H1 (cell line): ENCODE data around the gene TBPL2. TPM values are rescaled to one million over a fixed set of nuclear protein-coding genes. Genes with fewer than 3 reads are reported as not detected.

Source experiments
- NRF1 ChIP-seq: IDR thresholded peaks from 2 replicates; pipeline ENCODE4 v1.6.1; 2011; ENCODE audit warnings: mild to moderate bottlenecking, low read depth, low read length, improper control_type of control experiment
- SIX5 ChIP-seq: IDR thresholded peaks from 2 replicates; pipeline ENCODE4 v1.6.1; 2011; ENCODE audit warnings: mild to moderate bottlenecking, low read depth, low read length
- TBP ChIP-seq: IDR thresholded peaks from 2 replicates; pipeline ENCODE4 v1.6.1; 2011; ENCODE audit warnings: low read depth, low read length, improper control_type of control experiment
- TCF12 ChIP-seq: IDR thresholded peaks from 2 replicates; pipeline ENCODE4 v1.6.1; 2011; ENCODE audit warnings: low read depth, mild to moderate bottlenecking, low read length
- polyA plus RNA-seq, 7 experiments: library from polyadenylated mRNA; depleted of rRNA in 3 of 7; stranded (reverse) in 5 of 7; unstranded in 2 of 7; fragments of >200 nt in 5 of 7; fragments of 200-250 nt in 2 of 7; gene quantifications; 1 replicate in 5 of 7; 2 replicates in 1 of 7; 4 replicates in 1 of 7; pipeline versions ENCODE4 v1.2.1 to v1.2.3, GENCODE V29; 2011 to 2013; ENCODE audit warnings: missing spikeins in 2 of 7, mixed read lengths in 2 of 7
- total RNA-seq: library from RNA; stranded (reverse); fragmentation: NEBNext Ultra II Directional; extraction: Animal tissue kit (Norgen Biotek cat#: 25700); gene quantifications from 2 replicates; pipeline ENCODE4 v1.2.1, GENCODE V29; 2021
- TF ChIP-seq, protein P1 (sequence below): fragments of 300-600 bp; sonication (generic); IDR thresholded peaks from 2 replicates; pipeline ENCODE4 v1.7.1; 2012; ENCODE audit warnings: low read length, moderate library complexity, mild to moderate bottlenecking, inconsistent platforms; ENCODE audit not compliant: insufficient replicate concordance

The TBPL2 gene
- total and polyA plus RNA-seq, 2 of the 8 experiments (the other 6 are each of a cell fraction or from before 2014, with no cell fraction given) = 0.03 TPM; not detected in 1

- TF ChIP-seq, protein P1, sequence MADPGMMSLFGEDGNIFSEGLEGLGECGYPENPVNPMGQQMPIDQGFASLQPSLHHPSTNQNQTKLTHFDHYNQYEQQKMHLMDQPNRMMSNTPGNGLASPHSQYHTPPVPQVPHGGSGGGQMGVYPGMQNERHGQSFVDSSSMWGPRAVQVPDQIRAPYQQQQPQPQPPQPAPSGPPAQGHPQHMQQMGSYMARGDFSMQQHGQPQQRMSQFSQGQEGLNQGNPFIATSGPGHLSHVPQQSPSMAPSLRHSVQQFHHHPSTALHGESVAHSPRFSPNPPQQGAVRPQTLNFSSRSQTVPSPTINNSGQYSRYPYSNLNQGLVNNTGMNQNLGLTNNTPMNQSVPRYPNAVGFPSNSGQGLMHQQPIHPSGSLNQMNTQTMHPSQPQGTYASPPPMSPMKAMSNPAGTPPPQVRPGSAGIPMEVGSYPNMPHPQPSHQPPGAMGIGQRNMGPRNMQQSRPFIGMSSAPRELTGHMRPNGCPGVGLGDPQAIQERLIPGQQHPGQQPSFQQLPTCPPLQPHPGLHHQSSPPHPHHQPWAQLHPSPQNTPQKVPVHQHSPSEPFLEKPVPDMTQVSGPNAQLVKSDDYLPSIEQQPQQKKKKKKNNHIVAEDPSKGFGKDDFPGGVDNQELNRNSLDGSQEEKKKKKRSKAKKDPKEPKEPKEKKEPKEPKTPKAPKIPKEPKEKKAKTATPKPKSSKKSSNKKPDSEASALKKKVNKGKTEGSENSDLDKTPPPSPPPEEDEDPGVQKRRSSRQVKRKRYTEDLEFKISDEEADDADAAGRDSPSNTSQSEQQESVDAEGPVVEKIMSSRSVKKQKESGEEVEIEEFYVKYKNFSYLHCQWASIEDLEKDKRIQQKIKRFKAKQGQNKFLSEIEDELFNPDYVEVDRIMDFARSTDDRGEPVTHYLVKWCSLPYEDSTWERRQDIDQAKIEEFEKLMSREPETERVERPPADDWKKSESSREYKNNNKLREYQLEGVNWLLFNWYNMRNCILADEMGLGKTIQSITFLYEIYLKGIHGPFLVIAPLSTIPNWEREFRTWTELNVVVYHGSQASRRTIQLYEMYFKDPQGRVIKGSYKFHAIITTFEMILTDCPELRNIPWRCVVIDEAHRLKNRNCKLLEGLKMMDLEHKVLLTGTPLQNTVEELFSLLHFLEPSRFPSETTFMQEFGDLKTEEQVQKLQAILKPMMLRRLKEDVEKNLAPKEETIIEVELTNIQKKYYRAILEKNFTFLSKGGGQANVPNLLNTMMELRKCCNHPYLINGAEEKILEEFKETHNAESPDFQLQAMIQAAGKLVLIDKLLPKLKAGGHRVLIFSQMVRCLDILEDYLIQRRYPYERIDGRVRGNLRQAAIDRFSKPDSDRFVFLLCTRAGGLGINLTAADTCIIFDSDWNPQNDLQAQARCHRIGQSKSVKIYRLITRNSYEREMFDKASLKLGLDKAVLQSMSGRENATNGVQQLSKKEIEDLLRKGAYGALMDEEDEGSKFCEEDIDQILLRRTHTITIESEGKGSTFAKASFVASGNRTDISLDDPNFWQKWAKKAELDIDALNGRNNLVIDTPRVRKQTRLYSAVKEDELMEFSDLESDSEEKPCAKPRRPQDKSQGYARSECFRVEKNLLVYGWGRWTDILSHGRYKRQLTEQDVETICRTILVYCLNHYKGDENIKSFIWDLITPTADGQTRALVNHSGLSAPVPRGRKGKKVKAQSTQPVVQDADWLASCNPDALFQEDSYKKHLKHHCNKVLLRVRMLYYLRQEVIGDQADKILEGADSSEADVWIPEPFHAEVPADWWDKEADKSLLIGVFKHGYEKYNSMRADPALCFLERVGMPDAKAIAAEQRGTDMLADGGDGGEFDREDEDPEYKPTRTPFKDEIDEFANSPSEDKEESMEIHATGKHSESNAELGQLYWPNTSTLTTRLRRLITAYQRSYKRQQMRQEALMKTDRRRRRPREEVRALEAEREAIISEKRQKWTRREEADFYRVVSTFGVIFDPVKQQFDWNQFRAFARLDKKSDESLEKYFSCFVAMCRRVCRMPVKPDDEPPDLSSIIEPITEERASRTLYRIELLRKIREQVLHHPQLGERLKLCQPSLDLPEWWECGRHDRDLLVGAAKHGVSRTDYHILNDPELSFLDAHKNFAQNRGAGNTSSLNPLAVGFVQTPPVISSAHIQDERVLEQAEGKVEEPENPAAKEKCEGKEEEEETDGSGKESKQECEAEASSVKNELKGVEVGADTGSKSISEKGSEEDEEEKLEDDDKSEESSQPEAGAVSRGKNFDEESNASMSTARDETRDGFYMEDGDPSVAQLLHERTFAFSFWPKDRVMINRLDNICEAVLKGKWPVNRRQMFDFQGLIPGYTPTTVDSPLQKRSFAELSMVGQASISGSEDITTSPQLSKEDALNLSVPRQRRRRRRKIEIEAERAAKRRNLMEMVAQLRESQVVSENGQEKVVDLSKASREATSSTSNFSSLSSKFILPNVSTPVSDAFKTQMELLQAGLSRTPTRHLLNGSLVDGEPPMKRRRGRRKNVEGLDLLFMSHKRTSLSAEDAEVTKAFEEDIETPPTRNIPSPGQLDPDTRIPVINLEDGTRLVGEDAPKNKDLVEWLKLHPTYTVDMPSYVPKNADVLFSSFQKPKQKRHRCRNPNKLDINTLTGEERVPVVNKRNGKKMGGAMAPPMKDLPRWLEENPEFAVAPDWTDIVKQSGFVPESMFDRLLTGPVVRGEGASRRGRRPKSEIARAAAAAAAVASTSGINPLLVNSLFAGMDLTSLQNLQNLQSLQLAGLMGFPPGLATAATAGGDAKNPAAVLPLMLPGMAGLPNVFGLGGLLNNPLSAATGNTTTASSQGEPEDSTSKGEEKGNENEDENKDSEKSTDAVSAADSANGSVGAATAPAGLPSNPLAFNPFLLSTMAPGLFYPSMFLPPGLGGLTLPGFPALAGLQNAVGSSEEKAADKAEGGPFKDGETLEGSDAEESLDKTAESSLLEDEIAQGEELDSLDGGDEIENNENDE = no peak
- TF ChIP-seq TBP = no peak
- no peak for TF ChIP-seq NRF1
- TF ChIP-seq SIX5 = no peak
- TF ChIP-seq TCF12 = no peak
These were observed 7.8 kb downstream of the TBPL2 start (continued) for GRCh38 chr14:55432628-55433027.
